Fibroblast of skin of left biceps (primary cell): ENCODE data around the gene IL18BP.
A peak's percentile ranks its signal among the peaks of the same experiment; 100 is the strongest.

Experiments used
- DNase-seq, 2 experiments: peaks; one replicate each; pipeline ENCODE4 v3.0.0-alpha.2; 2013; ENCODE audit warnings: low read depth in 2 of 2

IL18BP gene

GRCh38 chr11:71998649-71999310 is at the start of gene IL18BP:
TSS of gene IL18BP (plus strand) at chr11:71998909. CDS start at chr11:71999985, 1,076 bp downstream.
- no peak for DNase-seq

- DNase-seq = no peak
Observed at GRCh38 chr11:71949034-71949433, 49.7 kb upstream of the IL18BP start.

- DNase-seq = no peak
Observed at GRCh38 chr11:71951741-71952310, 46.9 kb upstream of the IL18BP start.

GRCh38 chr11:71955898-71956456 is 42.7 kb upstream of the IL18BP start:
- no peak for DNase-seq

GRCh38 chr11:71962428-71963038 is 36.2 kb upstream of the IL18BP start:
- DNase-seq = no peak

- DNase-seq = no peak
Observed at GRCh38 chr11:71963468-71963867, 35.2 kb upstream of the IL18BP start.

- no peak for DNase-seq
Observed at GRCh38 chr11:71964641-71965040, 34.1 kb upstream of the IL18BP start.

- no peak for DNase-seq
Observed at GRCh38 chr11:71971680-71972079, 27.0 kb upstream of the IL18BP start.

- DNase-seq = no peak
Observed at GRCh38 chr11:71976551-71976950, 22.2 kb upstream of the IL18BP start.

- DNase-seq = no peak
Observed at GRCh38 chr11:71977090-71977489, 21.6 kb upstream of the IL18BP start.

GRCh38 chr11:71977743-71978418 is 20.8 kb upstream of the IL18BP start:
- DNase-seq = no peak

GRCh38 chr11:71979094-71979493 is 19.6 kb upstream of the IL18BP start:
- DNase-seq = no peak

GRCh38 chr11:71979602-71980001 is 19.1 kb upstream of the IL18BP start:
- DNase-seq = no peak

- DNase-seq = no peak
Observed at GRCh38 chr11:71986131-71986530, 12.6 kb upstream of the IL18BP start.

GRCh38 chr11:71987521-71987920 is 11.2 kb upstream of the IL18BP start:
- no peak for DNase-seq

GRCh38 chr11:71988050-71988449 is 10.7 kb upstream of the IL18BP start:
- DNase-seq = peak; percentile 73 to 80

GRCh38 chr11:71990701-71991100 is 8.0 kb upstream of the IL18BP start:
- no peak for DNase-seq

GRCh38 chr11:71991494-71991893 is 7.2 kb upstream of the IL18BP start:
- DNase-seq = no peak

GRCh38 chr11:71992136-71992730 is 6.5 kb upstream of the IL18BP start:
- no peak for DNase-seq

- no peak for DNase-seq
Observed at GRCh38 chr11:71994786-71995185, 3.9 kb upstream of the IL18BP start.

- DNase-seq = no peak
Observed at GRCh38 chr11:71995726-71996291, 2.9 kb upstream of the IL18BP start.

- no peak for DNase-seq
Observed at GRCh38 chr11:71996517-71996916, 2.2 kb upstream of the IL18BP start.
